H9 (cell line): Measurements from ENCODE around the gene VAMP8. TPM values are rescaled to one million over a fixed set of nuclear protein-coding genes. Genes with fewer than 3 reads are reported as not detected.

ENCODE experiments used
- DNase-seq: peaks from one replicate; pipeline ENCODE4 v3.0.0-alpha.2; 2017
- H2AFZ ChIP-seq: one replicate; pipeline ENCODE4 v1.6.1; 2013; ENCODE audit warnings: mild to moderate bottlenecking, low read length, control low read depth, moderate library complexity
- H2AK5ac ChIP-seq: 2 replicates; pipeline ENCODE4 v1.6.1; 2013; ENCODE audit warnings: low read length, control low read depth, mixed read lengths; ENCODE audit not compliant: insufficient read length
- H2BK120ac ChIP-seq: one replicate; pipeline ENCODE4 v1.6.1; 2013; ENCODE audit warnings: low read depth, mild to moderate bottlenecking, low read length, control low read depth, inconsistent platforms; ENCODE audit not compliant: poor library complexity, severe bottlenecking
- H2BK12ac ChIP-seq: 2 replicates; pipeline ENCODE4 v1.6.1; 2013; ENCODE audit warnings: low read length, control low read depth, mixed read lengths, low read depth; ENCODE audit not compliant: insufficient read length
- H2BK15ac ChIP-seq: 2 replicates; pipeline ENCODE4 v1.6.1; 2013; ENCODE audit warnings: low read depth, low read length, control low read depth
- H2BK20ac ChIP-seq: one replicate; pipeline ENCODE4 v1.6.1; 2013; ENCODE audit warnings: low read depth, mild to moderate bottlenecking, low read length, control low read depth, inconsistent platforms; ENCODE audit not compliant: poor library complexity, severe bottlenecking
- H2BK5ac ChIP-seq: 2 replicates; pipeline ENCODE4 v1.6.1; 2013; ENCODE audit warnings: low read length, control low read depth, mixed read lengths; ENCODE audit not compliant: insufficient read length
- H3K14ac ChIP-seq: 2 replicates; pipeline ENCODE4 v1.6.1; 2013; ENCODE audit warnings: low read length, control low read depth; ENCODE audit not compliant: insufficient read depth
- H3K18ac ChIP-seq: 2 replicates; pipeline ENCODE4 v1.6.1; 2013; ENCODE audit warnings: low read depth, mild to moderate bottlenecking, mixed read lengths, low read length, control low read depth; ENCODE audit not compliant: insufficient read length
- H3K23ac ChIP-seq: 2 replicates; pipeline ENCODE4 v1.6.1; 2013; ENCODE audit warnings: low read length, control low read depth, mixed read lengths, low read depth; ENCODE audit not compliant: insufficient read length
- H3K23me2 ChIP-seq: 2 replicates; pipeline ENCODE4 v1.6.1; 2013; ENCODE audit warnings: low read depth, mild to moderate bottlenecking, mixed read lengths, low read length, control low read depth; ENCODE audit not compliant: insufficient read length, poor library complexity, severe bottlenecking
- H3K27ac ChIP-seq: 2 replicates; pipeline ENCODE4 v1.5.1; 2013; ENCODE audit warnings: low read length, control low read depth, mixed read lengths, low read depth; ENCODE audit not compliant: insufficient read length
- H3K27me3 ChIP-seq: 2 replicates; pipeline ENCODE4 v1.6.1; 2013; ENCODE audit warnings: low read length, control low read depth, inconsistent platforms; ENCODE audit not compliant: insufficient read depth
- H3K4ac ChIP-seq: 2 replicates; pipeline ENCODE4 v1.6.1; 2013; ENCODE audit warnings: low read depth, mild to moderate bottlenecking, control low read depth, inconsistent platforms, low read length, moderate library complexity
- H3K4me1 ChIP-seq: 2 replicates; pipeline ENCODE4 v1.6.1; 2013; ENCODE audit warnings: low read length, control low read depth, inconsistent platforms; ENCODE audit not compliant: insufficient read depth
- H3K4me2 ChIP-seq: 2 replicates; pipeline ENCODE4 v1.6.1; 2013; ENCODE audit warnings: low read length, control low read depth, mixed read lengths; ENCODE audit not compliant: insufficient read length, insufficient read depth
- H3K56ac ChIP-seq: 2 replicates; pipeline ENCODE4 v1.6.1; 2013; ENCODE audit warnings: low read depth, mild to moderate bottlenecking, mixed read lengths, low read length, control low read depth; ENCODE audit not compliant: insufficient read length
- H3K79me1 ChIP-seq: 2 replicates; pipeline ENCODE4 v1.6.1; 2013; ENCODE audit warnings: low read depth, mild to moderate bottlenecking, moderate library complexity, low read length, control low read depth, inconsistent platforms; ENCODE audit not compliant: insufficient read depth, poor library complexity, severe bottlenecking
- H3K79me2 ChIP-seq: 2 replicates; pipeline ENCODE4 v1.6.1; 2013; ENCODE audit warnings: low read length, control low read depth, inconsistent platforms; ENCODE audit not compliant: insufficient read depth
- H3K9ac ChIP-seq: 2 replicates; pipeline ENCODE4 v1.6.1; 2013; ENCODE audit warnings: low read length, control low read depth, mixed read lengths; ENCODE audit not compliant: insufficient read length; ENCODE audit errors: extremely low read depth
- H3K9me3 ChIP-seq: one replicate; pipeline ENCODE4 v1.6.1; 2013; ENCODE audit warnings: low read depth, low read length, inconsistent platforms; ENCODE audit not compliant: control insufficient read depth
- H3T11ph ChIP-seq: one replicate; pipeline ENCODE4 v1.6.1; 2013; ENCODE audit warnings: mild to moderate bottlenecking, low read length, control low read depth, inconsistent platforms
- H4K20me1 ChIP-seq: one replicate; pipeline ENCODE4 v1.6.1; 2013; ENCODE audit not compliant: control insufficient read depth, insufficient read length, insufficient read depth
- H4K5ac ChIP-seq: 2 replicates; pipeline ENCODE4 v1.6.1; 2013; ENCODE audit warnings: low read depth, mild to moderate bottlenecking, mixed read lengths, low read length, control low read depth; ENCODE audit not compliant: insufficient read length
- H4K8ac ChIP-seq: replicated peaks from 2 replicates; pipeline ENCODE4 v1.6.1; 2013; ENCODE audit warnings: low read length, control low read depth, mixed read lengths, low read depth; ENCODE audit not compliant: insufficient read length
- H4K91ac ChIP-seq: 2 replicates; pipeline ENCODE4 v1.6.1; 2013; ENCODE audit warnings: low read depth, mild to moderate bottlenecking, moderate library complexity, mixed read lengths, low read length, control low read depth; ENCODE audit not compliant: insufficient read length
- H3K27ac Mint-ChIP-seq, 3 experiments: 2 replicates in 2 of 3; 3 replicates in 1 of 3; pipeline ENCODE4 v1.8.0; 2020 to 2021; ENCODE audit warnings: mixed read lengths in 3 of 3, mild to moderate bottlenecking in 1 of 3, moderate library complexity in 1 of 3
- H3K27me3 Mint-ChIP-seq: 2 replicates; pipeline ENCODE4 v1.8.0; 2021; ENCODE audit warnings: low read depth, mild to moderate bottlenecking, moderate library complexity, mixed read lengths
- H3K36me3 Mint-ChIP-seq, 3 experiments: 2 replicates in 2 of 3; 3 replicates in 1 of 3; pipeline ENCODE4 v1.8.0; 2020 to 2021; ENCODE audit warnings: low read depth in 3 of 3, mixed read lengths in 3 of 3; ENCODE audit not compliant: insufficient read depth in 1 of 3
- H3K4me1 Mint-ChIP-seq, 2 experiments: 2 replicates each; pipeline ENCODE4 v1.8.0; 2020; ENCODE audit warnings: mixed read lengths in 2 of 2
- H3K4me3 Mint-ChIP-seq, 2 experiments: 2 replicates in 1 of 2; 3 replicates in 1 of 2; pipeline ENCODE4 v1.8.0; 2020 to 2021; ENCODE audit warnings: mild to moderate bottlenecking in 2 of 2, mixed read lengths in 2 of 2, moderate library complexity in 1 of 2
- H3K9me3 Mint-ChIP-seq, 2 experiments: 2 replicates in 1 of 2; 3 replicates in 1 of 2; pipeline ENCODE4 v1.8.0; 2020; ENCODE audit warnings: mild to moderate bottlenecking in 2 of 2, mixed read lengths in 2 of 2, moderate library complexity in 1 of 2
- CTCF ChIP-seq: fragments of 200-600 bp; sonication (generic); conservative IDR thresholded peaks from 3 replicates; pipeline ENCODE4 v1.8.0; 2021; ENCODE audit warnings: antibody characterized with exemption, mild to moderate bottlenecking
- WGBS: extraction: QIAGEN DNeasy Blood & Tissue Kit; methylation state at CpG from one replicate; pipeline ENCODE4 v1.1.7; 2013; ENCODE audit warnings: missing lambda C conversion rate, low lambda C conversion rate, mixed read lengths; ENCODE audit not compliant: insufficient read length; ENCODE audit errors: extremely low coverage; 5-methylcytosine and 5-hydroxymethylcytosine counted together
- total RNA-seq: library from RNA; stranded (reverse); gene quantifications from 2 replicates; pipeline ENCODE4 v1.2.1, GENCODE V29; 2021

Gene VAMP8
- total RNA-seq, 1 experiment from 2014 or later = 33.4 TPM

DNA sequence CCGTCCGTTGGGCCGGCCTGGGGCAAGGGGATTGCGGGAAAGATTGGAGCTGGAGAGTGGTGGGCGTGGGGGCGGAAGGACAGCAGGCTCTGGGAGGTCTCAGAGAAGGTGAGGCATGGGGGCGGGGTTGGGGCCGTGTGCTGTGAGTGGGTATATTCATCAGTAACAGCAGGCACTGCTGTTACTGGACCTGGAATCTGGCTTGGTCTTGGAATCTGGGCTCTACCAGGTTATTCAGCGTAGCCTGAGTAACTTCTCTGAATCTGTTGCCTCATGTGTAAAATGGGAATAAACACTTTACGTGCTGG lies 18.6 kb downstream of the VAMP8 start:
- peaks cover 17 to 18% of the 10 kb centered on the region in 2 experiments for H3K4me1 Mint-ChIP-seq
- no peak for DNase-seq
- H4K20me1 ChIP-seq = no peaks in the 10 kb centered on the region

More for the DNA sequence above, 18.6 kb downstream of the VAMP8 start:
- Histone ChIP-seq H3K18ac (no peak overlapping the region), H3K23ac (no peak overlapping the region), H4K91ac (no peak overlapping the region), H3K14ac (no peak overlapping the region), H3K23me2 (peaks cover 9% of the 10 kb centered on the region), H2BK5ac (no peak overlapping the region), H3T11ph (no peak overlapping the region), H3K27me3 (no peaks in the 10 kb centered on the region), H3K9ac (peak overlapping the region; percentile 75), H3K9me3 (no peaks in the 10 kb centered on the region), H3K27ac (no peak overlapping the region), H2BK20ac (no peak overlapping the region), H2BK12ac (no peak overlapping the region), H2BK15ac (no peak overlapping the region), H2AK5ac (no peak overlapping the region), H4K5ac (no peak overlapping the region), H2AFZ (no peak overlapping the region), H3K4me2 (peak overlapping the region; percentile 81), H3K79me2 (no peaks in the 10 kb centered on the region), H3K79me1 (no peaks in the 10 kb centered on the region), H4K8ac (no peak overlapping the region), H3K4me1 (no peaks in the 10 kb centered on the region), H2BK120ac (no peak overlapping the region), H3K4ac (no peak overlapping the region), H3K56ac (no peak overlapping the region)
- Mint-ChIP-seq H3K9me3 (no peaks in the 10 kb centered on the region), H3K27ac (peak overlapping the region; percentile 67 to 99 (median 97); a peak in 6 of 7 replicates), H3K27me3 (peaks cover 6% of the 10 kb centered on the region), H3K4me3 (peak overlapping the region; percentile 99), H3K36me3 (peaks cover 0 to 24% (median 21%) of the 10 kb centered on the region in 3 experiments; a peak in 5 of 7 replicates)
- no CpG with 5 or more reads among the region's 10 CpGs for WGBS
- no peak for TF ChIP-seq CTCF
